Measurements from ENCODE around the gene SCGB2B2.

GRCh38 chr19:34677386-34678084 lies 576 bp upstream of the SCGB2B2 start, which contains the start of gene ZNF302:
- TF ChIP-seq CTCF (conservative IDR thresholded peaks at IDR 0.05; ENCODE audit: low read depth, low read length) (no peak), EZH2 (IDR thresholded peaks at IDR 0.05; ENCODE audit: low read length, unreplicated experiment) (no peak)
